GM18951 (cell line): ENCODE data around the gene C6orf136.
"Not testable (repeated sequence)": the region's sequence is repeated elsewhere in the genome, so short reads cannot be mapped to it uniquely, and the experiment has no call there.

ENCODE experiments used
- POLR2A ChIP-seq: IDR thresholded peaks from 4 replicates; pipeline ENCODE4 v1.6.1; 2011; ENCODE audit warnings: mild to moderate bottlenecking; ENCODE audit not compliant: insufficient read length, insufficient read depth; ENCODE audit errors: extremely low read depth
- in situ Hi-C: fragments of 300-500 bp; cut with MboI; formaldehyde crosslinking; loops from one replicate; pipeline ENCODE4 v1.12.0; 2022; ENCODE audit warnings: low sequenced_read_pairs, mixed read lengths, inconsistent platforms; ENCODE audit not compliant: unreplicated experiment

The C6orf136 gene, protein sequence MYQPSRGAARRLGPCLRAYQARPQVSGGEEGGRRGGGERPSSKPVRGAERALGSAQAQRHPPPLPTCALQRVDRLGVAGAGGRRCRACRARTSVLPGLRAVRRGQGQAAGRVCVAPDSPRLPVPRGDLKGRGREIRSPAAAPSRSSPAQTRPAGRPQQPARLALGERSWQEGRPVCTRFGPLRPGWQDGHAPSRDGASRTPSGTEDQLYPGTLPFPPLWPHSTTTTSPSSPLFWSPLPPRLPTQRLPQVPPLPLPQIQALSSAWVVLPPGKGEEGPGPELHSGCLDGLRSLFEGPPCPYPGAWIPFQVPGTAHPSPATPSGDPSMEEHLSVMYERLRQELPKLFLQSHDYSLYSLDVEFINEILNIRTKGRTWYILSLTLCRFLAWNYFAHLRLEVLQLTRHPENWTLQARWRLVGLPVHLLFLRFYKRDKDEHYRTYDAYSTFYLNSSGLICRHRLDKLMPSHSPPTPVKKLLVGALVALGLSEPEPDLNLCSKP

DNA sequence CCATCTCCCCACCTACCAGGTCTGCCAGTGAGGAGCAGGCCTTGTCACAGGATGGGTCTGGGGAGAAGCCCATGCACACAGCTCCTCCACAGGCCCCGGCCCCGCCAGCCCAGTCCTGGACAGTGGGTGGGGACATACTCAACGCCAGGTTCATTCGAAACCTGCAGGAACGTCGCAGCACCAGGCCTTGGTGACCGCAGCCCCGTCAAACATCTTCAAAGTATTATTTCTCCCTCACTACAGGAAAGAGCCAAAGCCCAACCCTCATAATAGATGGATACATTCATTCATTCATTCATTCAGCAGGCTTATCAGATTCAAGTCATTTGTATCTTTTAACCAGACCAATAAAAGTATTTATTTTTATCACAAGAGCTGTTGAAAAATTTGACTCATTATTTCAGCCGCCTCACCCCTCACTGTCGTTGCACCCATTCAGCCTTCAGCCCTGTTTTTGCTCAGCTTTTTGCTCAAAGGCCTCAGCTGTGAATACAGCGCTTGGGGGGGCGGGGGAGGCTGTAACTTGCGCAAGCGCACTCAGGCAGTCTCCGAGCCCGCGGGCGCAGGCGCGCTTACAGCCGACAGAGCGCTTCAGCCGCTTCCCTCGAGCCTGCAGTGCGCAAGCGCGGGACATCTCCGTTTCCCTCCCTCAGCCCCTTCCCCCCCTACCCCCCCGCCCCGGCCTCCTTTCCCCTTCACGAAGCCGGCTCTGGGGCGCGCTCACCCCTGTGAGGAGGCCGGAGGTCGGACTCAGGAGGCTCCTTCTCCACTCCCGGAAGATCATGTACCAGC, at the start of gene C6orf136:
C6orf136 (plus strand) TSS at position 684 of the 792 bp plus-strand sequence; CDS start at position 783, 99 bp downstream.
- TF ChIP-seq POLR2A: no peak
- in situ Hi-C loops: no loop called here

DNA sequence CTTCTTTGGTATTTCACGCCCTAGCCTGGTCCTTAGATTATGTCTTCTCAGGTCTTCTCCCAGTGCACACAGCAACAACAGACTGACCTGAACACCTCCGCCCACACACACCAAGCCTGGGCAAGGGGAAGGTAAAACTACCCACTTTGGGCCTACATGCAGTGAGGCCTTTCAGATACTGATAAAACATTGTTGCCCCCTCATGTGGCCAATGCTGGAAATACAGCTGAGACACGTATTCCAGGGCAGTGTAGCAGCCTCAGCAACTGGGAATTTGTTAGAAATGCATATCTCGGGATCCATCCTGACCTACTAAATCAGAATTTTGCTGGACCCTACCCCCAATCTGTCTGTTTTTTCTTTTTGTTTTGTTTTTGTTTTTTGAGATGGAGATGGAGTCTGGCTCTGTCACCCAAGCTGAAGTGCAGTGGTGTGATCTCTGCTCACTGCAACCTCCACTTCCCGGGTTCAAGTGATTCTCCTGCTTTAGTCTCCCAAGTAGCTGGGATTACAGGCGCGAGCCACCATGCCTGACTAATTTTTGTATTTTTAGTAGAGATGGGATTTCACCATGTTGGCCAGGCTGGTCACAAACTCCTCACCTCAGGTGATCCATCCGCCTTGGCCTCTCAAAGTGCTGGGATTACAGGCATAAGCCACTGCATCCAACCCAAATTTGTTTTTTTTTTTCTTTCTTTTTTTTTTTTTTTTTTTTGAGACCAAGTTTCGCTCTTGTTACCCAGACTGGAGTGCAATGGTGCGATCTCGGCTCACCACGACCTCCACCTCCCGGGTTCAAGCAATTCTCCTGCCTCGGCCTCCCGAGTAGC, 49.4 kb upstream of the C6orf136 start:
- in situ Hi-C loops: not testable (repeated sequence)

DNA sequence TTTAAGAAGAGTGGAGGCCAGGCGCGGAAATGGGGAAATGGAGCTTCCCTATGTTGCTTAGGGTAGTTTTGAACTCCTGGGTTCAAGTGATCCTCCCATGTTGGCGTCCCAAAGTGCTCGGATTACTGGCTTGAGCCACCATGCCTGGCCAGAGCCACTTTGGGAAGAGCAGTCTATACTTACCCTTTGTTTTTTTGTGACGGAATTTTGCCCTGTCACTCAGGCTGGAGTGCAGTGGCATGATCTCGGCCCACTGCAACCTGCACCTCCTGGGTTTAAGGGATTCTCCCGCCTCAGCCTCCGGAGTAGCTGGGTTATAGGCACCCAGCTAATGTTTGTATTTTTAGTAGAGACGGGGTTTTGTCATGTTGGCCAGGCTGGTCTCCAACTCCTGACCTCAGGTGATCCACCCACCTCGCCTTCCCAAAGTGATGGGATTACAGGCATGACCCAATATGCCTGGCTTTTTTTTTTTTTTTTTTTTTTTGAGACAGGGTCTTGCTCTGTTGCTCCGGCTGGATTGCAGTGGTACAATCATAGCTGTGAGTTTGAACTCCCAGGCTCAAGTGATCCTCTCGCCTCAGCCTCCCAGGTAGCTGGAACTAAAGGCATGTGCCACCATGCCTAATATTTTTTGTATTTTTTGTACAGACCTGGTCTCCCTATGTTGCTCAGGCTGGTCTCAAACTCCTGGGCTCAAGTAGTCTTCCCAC, 47.9 kb upstream of the C6orf136 start:
- in situ Hi-C loops: no loop called here
- TF ChIP-seq POLR2A: no peak

DNA sequence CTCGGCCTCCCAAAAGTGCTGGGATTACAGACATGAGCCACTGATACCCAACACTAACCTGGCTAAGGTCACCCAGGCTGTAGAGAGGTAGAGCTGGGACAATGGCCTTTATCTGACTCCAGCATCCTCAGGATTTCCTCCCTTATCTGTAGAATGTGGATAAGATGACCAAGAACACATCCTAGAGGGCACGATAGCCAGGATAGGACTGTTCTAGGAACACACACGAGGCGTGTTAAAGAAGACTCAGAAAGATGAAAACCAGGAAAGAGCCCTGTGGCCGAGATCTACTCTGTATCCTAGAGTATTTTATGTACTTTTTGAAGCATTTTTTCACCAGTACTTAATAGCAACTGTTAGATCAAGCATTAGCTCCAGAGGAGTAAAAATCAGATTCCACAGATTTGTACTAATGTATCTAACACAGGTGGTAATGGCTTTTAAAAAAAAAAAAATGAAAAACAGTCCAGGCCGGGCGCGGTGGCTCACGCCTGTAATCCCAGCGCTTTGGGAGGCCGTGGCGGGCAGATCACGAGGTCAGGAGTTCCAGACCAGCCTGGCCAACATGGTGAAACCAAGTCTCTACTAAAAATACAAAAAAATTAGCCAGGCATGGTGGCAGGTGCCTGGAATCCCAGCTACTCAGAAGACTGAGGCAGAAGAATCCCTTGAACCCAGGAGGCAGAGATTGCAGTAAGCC, 47.2 kb upstream of the C6orf136 start:
- in situ Hi-C loops: no loop called here
- no peak for TF ChIP-seq POLR2A

DNA sequence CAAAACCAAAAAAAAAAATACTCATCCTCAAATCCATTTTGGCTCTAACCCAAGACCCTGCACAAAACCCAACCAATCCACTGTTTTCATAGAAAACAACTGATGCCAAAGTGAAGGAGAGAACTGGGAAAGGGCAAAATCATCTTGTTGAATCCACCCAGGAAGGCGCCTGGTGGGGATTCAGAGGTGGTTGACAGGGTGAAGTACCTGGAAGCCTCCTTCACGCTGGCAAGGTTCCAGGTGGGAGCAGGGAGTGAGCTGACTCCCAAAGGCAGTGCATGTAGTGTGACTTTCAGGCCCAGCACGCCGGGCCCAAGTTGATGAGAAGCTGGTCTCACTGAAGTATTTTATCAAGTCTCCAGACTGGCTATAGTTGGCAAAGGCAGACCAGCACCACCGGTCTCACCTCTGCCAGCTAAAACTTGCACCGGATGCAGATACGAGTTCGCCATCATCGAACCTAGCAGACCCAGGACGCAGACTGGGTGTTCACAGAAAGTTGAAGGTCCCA, 46.4 kb upstream of the C6orf136 start:
- in situ Hi-C loops: no loop called here
- peak; percentile 17 for TF ChIP-seq POLR2A

DNA sequence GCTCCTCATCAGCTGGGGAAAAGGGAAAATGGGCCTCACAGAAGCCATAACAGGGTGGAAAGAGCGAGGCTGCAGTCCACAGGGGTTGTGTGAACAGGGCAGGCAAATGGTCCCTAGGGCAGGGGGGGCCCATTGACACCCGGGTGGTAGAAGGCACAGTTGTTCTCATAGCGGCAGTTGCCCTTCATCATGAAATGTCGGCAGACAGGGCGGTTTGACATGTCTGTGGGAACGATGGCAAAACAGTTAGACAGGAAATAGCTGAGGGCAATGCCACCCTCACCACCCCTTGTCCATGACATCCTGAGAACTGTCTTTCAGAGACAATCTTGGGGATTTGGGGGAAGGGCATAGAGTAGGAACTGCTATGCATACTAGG, 45.5 kb upstream of the C6orf136 start:
- in situ Hi-C loops: no loop called here
- no peak for TF ChIP-seq POLR2A

DNA sequence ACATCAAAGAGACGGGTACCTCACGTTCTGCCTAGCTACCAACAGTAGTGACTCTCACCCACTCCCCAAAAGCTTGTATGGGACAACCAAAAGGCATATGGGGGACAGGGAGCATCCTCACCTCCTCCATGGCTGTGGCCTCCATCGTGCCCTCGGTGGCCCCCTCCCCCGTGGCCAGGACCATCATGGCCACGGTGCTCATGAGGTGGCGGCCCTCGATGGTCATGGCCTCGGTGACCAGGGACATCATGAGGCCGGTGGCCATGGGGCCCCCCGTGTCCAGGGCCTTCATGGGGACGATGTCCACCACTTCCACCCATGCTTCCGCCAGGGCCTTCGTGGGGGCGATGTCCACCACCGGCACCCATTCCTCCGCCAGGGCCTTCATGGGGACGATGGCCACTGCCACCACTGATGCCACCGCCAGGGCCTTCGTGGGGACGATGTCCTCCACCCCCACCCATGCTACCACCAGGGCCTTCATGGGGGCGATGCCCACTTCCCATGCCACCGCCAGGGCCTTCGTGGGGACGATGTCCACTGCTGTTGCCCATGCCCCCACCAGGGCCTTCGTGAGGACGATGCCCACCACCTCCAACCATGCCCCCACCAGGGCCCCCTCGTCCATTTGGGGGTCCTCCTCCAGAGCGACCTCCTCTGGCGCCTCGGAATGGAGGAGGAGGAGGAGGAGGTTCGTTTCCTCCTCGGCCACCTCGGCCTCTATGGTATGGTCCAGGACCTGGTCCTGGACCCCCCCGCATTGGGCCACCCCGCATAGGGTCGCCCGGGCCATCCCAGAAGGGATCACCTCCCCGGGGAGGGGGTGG, 44.9 kb upstream of the C6orf136 start:
- TF ChIP-seq POLR2A: peak; percentile 12
- in situ Hi-C loops: no loop called here

DNA sequence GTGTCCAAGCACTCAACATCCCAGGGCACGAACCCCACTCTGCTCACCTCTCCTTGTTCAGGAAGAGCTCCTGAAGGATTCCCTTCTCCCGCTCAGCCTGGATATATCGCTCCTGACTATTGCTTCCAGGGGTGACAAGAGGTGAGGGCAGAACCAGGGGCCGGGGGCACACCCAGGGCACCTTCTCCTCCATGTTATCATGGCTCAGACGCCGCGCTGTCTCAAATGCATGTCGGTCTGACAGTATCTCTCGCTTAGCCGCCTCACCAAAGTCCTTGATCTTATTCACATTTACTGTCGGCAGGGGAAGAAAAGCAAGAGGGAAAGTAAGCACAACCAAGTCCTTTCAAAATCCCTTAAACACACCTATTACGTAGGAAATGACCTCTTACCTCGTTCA, 43.0 kb upstream of the C6orf136 start:
- no peak for TF ChIP-seq POLR2A
- in situ Hi-C loops: no loop called here

DNA sequence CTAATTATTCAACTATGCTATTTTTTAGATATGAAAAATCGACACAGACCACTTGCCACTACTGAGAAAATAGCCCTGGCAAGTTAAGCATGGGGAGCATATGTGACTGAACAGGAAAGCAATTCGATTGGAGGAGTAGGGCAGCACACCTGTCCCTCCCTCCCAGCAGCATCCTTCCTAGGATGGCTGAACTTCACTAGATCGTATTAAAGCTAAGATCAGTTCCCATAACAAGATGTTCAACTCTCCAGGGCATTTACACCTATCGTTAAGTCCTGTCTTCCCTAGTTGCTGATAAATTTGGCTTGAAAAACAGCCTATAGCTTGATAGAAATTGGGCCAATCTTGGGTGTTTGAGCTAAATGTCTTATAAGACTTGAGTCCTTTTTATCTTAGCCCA, 36.9 kb upstream of the C6orf136 start:
- TF ChIP-seq POLR2A: peak; percentile 32
- in situ Hi-C loops: no loop called here

DNA sequence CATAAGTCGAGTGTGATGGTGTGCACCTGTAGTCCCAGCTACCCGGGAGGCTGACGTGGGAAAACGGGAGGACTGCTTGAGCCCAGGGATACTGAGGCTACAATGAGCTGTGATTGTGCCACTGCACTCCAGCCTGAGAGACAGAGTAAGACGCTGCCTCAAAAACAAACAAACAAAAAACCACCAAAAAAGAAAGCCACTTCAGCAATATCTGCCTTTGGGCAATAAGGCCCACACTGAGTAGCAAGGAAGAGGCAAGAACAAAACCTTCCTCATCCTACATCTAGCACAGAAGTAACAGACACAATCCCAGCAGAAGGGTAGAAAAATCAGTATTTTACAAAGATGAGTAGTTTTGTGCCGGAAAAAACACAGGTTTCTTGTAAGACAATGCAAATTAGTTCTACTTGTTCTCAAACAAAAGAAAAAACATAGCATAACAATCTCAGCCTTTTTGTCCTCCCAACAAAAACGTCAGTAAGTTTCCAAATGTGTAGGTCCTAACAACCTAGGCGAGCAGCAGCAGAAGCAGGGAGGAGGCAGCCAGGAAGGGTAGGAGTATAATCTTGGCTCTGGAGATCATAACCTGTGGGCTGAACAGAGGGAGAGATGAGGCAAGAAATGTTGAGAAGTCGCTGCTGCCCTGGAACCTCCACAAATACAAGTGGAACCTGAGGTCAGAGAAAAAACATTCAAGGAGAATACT, 35.6 kb upstream of the C6orf136 start:
- in situ Hi-C loops: no loop called here
- no peak for TF ChIP-seq POLR2A

DNA sequence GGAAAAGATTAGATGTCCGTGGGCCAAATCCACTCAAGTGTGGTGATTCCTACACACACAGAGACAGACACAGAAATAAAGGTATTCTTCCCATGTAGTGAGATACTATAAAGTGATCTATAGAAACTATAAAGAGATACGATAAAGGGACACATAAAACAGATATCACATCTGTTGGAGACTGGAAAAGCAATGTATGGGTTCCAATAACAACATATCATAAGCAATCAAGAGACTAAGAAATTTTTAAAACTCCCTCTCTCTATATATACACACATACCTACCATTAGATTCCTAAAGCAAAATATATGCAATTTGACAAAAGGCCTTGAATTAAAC, 35.1 kb upstream of the C6orf136 start:
- in situ Hi-C loops: no loop called here
- no peak for TF ChIP-seq POLR2A

DNA sequence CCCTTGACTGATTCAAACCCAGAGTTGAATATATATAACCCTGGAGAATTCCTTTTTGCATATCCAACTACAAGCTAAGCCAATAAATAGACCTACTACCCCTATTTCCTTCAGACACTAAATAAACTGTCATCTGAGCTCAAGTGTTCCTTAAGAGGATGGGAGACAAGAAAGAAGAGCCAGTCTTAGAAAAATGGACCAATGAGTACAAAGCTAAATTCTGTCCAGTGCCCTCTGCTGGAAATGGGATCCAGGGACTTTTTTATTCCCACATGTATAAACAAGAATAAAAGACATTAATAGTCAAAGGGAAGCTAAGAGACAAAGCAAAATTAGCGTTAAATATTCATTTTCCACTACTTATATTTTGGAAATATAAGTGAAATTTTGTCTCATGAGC, 34.7 kb upstream of the C6orf136 start:
- no peak for TF ChIP-seq POLR2A
- in situ Hi-C loops: no loop called here
